GM21381 (cell line): Measurements from ENCODE around the gene ZNF678.
"Not testable (repeated sequence)": the region's sequence is repeated elsewhere in the genome, so short reads cannot be mapped to it uniquely, and the experiment has no call there.

Source experiments
- ATAC-seq: cut with Tn5 transposase; IDR thresholded peaks from one replicate; pipeline ENCODE4 v1.9.1; 2021; ENCODE audit warnings: mild to moderate bottlenecking, moderate library complexity; ENCODE audit not compliant: unreplicated experiment

ZNF678 gene

DNA sequence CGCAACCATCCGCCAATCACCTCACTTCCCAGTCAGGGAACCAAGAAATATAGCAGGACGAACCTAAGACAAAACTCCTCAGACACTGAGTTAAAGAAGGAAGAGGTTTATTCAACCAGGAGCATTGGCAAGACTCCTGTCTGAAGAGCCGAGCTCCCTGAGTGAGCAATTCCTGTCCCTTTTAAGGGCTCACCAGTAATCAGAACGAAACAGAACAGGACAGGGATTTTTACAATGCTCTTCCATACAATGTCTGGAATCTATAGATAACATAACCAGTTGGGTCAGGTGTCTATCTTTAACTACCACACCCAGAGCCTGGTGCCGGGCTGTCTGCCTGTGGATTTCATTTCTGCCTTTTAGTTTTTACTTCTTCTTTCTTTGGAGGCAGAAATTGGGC, 32.9 kb downstream of the ZNF678 start:
- ATAC-seq: not testable (repeated sequence)

DNA sequence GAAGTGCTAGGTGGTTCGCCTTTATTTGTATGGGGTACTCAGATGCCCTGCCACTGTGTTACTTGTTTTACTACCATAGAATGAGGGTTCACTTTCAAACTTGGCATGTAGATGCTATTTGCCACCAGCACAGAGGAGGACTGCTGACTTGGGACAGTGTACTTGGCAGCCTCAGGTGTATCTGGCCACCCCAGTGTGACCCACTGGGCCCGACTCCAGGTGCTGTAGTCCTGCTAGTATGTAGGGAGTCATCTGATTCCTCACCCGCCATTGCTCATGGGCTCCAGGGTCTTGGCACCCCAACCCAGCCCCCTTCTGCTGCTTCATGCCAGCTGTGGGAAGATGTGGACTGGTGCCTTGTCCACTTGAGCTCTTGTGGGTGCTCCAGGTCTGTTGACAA, 40.0 kb downstream of the ZNF678 start:
- ATAC-seq: no peak

DNA sequence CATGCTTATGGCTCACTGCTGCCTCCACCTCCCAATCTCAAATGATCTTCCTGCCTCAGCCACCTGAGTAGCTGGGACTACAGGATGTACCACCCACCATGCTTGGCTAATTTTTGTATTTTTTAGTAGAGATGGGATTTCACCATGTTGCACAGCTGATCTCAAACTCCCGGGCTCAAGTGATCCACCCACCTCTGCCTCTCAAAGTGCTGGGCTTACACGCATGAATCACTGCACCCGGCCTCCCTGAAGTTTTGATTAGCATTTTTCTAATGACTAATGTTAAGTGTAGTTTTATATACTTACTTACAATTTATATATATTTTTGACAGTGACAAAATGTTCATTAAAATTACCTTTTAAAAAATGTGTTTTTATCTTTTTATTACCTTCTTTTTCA, 41.1 kb downstream of the ZNF678 start:
- no peak for ATAC-seq

DNA sequence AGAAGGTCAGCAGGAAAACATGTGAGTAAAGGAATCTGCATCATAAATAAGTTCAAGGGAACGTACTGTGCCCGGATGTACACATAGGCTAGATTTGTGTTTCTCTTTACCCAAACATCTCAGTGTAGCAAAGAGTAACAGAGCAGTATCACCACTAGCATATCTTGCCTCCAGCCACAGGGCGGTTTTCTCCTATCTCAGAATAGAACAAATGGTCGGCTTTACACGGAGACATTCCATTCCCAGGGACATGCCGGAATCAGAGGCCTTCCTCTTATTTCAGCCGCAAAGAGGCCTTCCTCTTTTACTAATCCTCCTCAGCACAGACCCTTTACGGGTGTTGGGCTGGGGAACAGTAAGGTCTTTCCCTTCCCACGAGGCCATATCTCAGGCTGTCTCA, 42.9 kb downstream of the ZNF678 start:
- not testable (repeated sequence) for ATAC-seq

- no peak for ATAC-seq
These were observed 44.1 kb downstream of the ZNF678 start for GRCh38 chr1:227607336-227607898.

DNA sequence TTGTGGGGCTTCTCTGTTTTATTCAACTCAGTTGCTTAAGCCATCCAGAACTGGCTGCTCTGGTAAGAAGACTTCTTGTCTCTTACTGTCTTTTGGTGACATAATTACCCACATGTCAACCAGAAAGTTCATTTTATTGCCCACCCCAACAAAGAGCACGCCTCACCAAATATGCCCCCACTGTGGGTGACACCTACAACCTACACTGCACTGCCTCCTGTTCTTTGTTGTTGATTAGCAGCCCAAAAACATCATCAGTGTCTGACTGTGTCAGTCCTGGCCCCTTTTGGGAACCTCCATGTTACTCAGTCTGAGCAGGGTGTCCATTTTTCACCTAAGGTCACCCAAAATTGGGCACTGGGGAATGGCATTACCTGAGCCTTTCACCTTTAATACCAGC, 49.3 kb downstream of the ZNF678 start:
- ATAC-seq: no peak

- no peak for ATAC-seq
These were observed 50.2 kb downstream of the ZNF678 start for GRCh38 chr1:227613526-227613925.

GRCh38 chr1:227621211-227621610, 57.9 kb downstream of the ZNF678 start:
- ATAC-seq: no peak

GRCh38 chr1:227622739-227623475, 59.6 kb downstream of the ZNF678 start:
- ATAC-seq: no peak

DNA sequence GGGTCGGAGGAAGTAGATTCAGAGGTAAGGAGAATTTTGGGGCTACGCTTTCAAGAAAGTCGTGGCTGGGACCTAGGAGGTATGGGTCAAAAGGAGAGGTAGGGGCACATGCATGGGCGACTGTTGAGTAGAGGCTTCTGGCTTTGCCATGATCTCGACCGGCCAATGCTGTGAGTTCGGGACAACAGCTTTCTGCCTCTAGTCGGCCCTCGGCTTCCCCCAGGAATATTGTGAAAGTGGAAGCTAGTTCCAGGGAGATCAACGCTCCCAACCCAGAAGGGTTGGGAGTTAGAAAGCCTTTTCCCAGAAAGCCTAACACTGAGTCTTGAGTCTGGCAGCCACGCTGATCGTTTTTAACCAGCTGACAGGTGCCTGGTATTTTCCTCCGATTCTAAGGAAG, 69.0 kb downstream of the ZNF678 start:
- no peak for ATAC-seq

DNA sequence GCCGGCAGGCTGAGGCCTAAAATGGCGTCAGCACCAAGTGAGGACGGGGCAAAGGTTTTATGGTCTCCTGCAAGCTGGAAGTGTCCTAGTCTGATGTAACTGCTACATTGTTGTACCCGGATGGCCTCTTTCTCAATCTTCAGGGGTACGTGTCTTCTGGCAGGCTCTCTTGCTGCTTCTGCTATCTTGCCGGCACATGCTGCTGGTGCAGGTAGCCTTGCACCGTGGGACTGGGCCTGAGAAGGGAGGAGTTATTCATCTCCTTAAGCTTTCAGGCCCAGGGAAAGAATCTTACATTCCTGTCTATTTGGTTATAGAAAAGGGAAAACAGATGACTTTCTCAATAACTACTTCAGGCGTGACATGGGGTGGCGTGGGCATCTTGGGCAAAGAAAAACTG, 72.2 kb downstream of the ZNF678 start:
- ATAC-seq: no peak

DNA sequence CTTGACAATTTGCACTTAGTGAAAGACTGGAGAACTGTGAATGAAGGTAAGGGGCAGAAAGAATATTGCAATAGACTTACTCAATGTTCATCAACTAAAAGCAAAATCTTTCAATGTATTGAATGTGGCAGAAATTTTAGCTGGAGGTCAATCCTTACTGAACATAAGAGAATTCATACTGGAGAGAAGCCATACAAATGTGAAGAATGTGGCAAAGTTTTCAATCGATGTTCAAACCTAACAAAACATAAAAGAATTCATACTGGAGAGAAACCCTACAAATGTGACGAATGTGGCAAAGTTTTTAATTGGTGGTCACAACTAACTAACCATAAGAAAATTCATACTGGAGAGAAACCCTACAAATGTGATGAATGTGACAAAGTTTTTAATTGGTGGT, 91.1 kb downstream of the ZNF678 start:
- no peak for ATAC-seq

GRCh38 chr1:227654858-227655752, 91.7 kb downstream of the ZNF678 start:
- ATAC-seq: no peak

- no peak for ATAC-seq
These were observed 98.1 kb downstream of the ZNF678 start for GRCh38 chr1:227661495-227661894.

DNA sequence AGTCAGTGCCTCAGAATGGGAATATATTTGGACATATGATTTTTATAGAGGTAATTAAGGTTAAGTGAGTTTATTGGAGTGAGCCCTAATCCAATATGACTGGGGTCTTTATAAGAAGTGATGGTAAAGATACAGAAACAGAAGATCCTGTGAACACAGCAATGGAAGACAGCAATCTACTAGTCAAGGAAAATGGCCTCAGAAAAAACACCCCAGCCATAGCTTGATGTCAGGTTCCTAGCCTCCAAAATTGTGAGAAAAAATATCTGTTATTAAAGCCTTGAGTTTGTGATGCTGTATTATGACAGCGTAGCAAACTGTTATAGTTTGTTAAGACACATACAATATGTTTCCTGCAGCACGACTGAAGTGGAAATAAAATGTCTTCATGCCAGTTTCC, 99.6 kb downstream of the ZNF678 start:
- ATAC-seq: no peak

GRCh38 chr1:227666286-227666685, 102.9 kb downstream of the ZNF678 start:
- ATAC-seq: no peak

DNA sequence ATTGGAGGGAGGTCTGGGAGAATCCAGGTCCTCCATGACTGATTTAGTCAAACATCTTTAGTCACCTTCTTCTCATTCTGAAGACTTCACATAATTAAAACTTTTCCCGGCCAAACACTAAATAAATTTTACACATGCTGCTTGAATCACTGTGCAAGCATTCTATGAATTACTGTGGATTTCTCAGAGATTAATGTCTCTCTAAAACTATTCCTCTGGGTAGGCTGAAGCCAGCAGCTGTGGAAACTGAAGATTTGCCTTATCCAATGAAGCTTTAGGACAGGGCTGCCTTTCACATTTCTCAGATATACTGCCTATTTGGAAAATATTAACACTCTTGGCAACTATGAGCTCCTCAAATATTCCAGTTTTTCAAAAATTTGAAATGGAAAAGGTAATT, 110.1 kb downstream of the ZNF678 start:
- no peak for ATAC-seq

DNA sequence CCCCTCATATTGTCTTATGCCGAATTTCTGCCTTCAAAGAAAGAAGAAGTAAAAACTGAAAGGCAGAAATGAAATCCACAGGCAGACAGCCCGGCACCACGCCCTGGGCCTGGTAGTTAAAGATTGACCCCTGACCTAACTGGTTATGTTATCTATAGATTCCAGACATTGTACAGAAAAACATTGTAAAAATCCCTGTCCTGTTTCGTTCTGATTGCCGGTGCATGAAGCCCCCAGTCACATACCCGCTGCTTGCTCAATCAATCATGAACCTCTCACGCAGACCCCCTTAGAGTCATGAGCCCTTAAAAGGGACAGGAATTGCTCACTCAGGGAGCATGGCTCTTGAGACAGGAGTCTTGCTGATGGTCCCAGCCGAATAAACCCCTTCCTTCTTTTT, 122.5 kb downstream of the ZNF678 start:
- no peak for ATAC-seq

GRCh38 chr1:227697321-227697864, 134.0 kb downstream of the ZNF678 start:
- ATAC-seq: no peak

GRCh38 chr1:227701631-227702030, 138.3 kb downstream of the ZNF678 start:
- not testable (repeated sequence) for ATAC-seq

GRCh38 chr1:227707846-227708245, 144.5 kb downstream of the ZNF678 start:
- no peak for ATAC-seq

DNA sequence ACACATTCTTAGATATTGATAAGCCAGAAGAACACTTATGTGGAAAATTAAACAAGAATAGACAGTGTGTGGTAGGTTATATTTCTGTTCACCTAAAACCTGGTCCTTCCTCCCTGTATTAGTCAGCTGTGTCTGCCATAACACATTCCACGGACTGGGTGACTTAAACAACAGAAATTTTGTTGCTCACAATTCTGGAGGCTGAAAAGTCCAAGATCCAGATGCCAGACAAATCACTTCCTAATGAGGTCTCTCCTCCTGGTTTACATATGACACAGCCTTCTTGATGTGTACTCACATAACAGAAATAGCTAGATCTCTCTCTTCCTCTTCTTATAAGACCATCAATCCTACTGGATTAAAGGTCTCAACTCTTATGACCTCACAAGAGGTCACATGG, 146.1 kb downstream of the ZNF678 start:
- ATAC-seq: no peak
